Occipital lobe (tissue), 2 donors: Measurements from ENCODE around the gene TMSB4Y. TPM values are rescaled to one million over a fixed set of nuclear protein-coding genes. Genes with fewer than 3 reads are reported as not detected.

Experiments
- DNase-seq: peaks from one replicate; lab custom pipeline; 2025; lab: John Stamatoyannopoulos, UW
- total RNA-seq: library from RNA; depleted of rRNA; stranded (reverse); fragments of >200 nt; gene quantifications from one replicate; pipeline ENCODE4 v1.2.3, GENCODE V29; 2014

Gene TMSB4Y
- total RNA-seq: not detected

GRCh38 chrY:13703568-13703968 is at the start of gene TMSB4Y:
TMSB4Y (plus strand) TSS chrY:13703899.
- DNase-seq: peak; percentile 76

- no peak for DNase-seq
These were observed 39.5 kb upstream of the TMSB4Y start for GRCh38 chrY:13664162-13664561.

- no peak for DNase-seq
These were observed 32.6 kb upstream of the TMSB4Y start for GRCh38 chrY:13671122-13671521.

- peak; percentile 0 for DNase-seq
These were observed 1.4 kb upstream of the TMSB4Y start for GRCh38 chrY:13702276-13702675.

- peak; percentile 20 for DNase-seq
These were observed 627 bp downstream of the TMSB4Y start for GRCh38 chrY:13704121-13704930.

- peak; percentile 14 for DNase-seq
These were observed 1.5 kb downstream of the TMSB4Y start for GRCh38 chrY:13705197-13705596.

GRCh38 chrY:13708038-13708437 is 4.3 kb downstream of the TMSB4Y start:
- no peak for DNase-seq

- no peak for DNase-seq
These were observed 15.3 kb downstream of the TMSB4Y start for GRCh38 chrY:13718996-13719395.

- no peak for DNase-seq
These were observed 25.8 kb downstream of the TMSB4Y start for GRCh38 chrY:13729517-13729916.

- peak; percentile 9 for DNase-seq
These were observed 34.9 kb downstream of the TMSB4Y start for GRCh38 chrY:13738618-13739017.

- DNase-seq: no peak
These were observed 47.8 kb downstream of the TMSB4Y start for GRCh38 chrY:13751289-13752071.

- DNase-seq: no peak
These were observed 51.0 kb downstream of the TMSB4Y start for GRCh38 chrY:13754661-13755060.

Other genes with a start within 250 kb of the TMSB4Y start
- not detected for gene UTY, start 223.9 kb upstream of the TMSB4Y start, total RNA-seq